ENCODE data around the gene RXRA.
A peak's percentile ranks its signal among the peaks of the same experiment; 100 is the strongest.

The RXRA gene

GRCh38 chr9:134361843-134362414 is 35.7 kb downstream of the RXRA start:
- H3K9ac ChIP-seq = no peak overlapping the region
- no peak for TF ChIP-seq CTCF (IDR thresholded peaks at IDR 0.05)
- H3K27me3 ChIP-seq (ENCODE audit: control insufficient read depth, insufficient read depth, low read length) = no peaks in the 10 kb centered on the region
- H3K27ac ChIP-seq = peak overlapping the region; percentile 86
- H3K79me2 ChIP-seq = peaks cover 38% of the 10 kb centered on the region
- H3K4me1 ChIP-seq = peaks cover 74% of the 10 kb centered on the region
- H2AFZ ChIP-seq = no peak overlapping the region
- no peaks in the 10 kb centered on the region for H3K9me3 ChIP-seq (ENCODE audit: control insufficient read depth, low read length)
- no peaks in the 10 kb centered on the region for H3K36me3 ChIP-seq (ENCODE audit: control insufficient read depth, insufficient read depth, low read length)
- no peak overlapping the region for H3K4me2 ChIP-seq (ENCODE audit: low read length)
- no peak overlapping the region for H3K4me3 ChIP-seq (ENCODE audit: low read depth, low read length)

DNA sequence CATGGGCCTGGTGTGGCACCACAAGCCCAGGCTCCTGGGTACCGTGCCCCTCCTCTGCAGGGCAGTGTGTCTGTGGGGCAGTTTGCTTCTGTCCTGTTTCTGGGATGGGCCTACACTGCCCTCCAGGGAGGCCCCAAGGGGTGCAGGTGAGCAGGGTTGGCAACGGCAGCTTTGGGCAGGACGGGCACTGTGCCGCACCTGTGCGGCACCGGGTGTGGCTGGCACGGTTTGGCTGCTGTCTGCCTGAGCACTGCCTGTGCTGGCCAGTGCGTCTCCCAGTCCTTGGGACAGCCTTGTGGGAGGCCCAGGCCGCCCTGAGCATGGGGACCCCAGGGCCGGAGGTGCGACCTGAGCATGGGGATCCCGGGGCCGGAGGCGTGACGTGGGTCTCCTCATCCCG is 37.2 kb downstream of the RXRA start:
- Histone ChIP-seq H3K27ac (no peak overlapping the region), H3K4me2 (ENCODE audit: low read length) (no peak overlapping the region), H3K4me3 (ENCODE audit: low read depth, low read length) (no peak overlapping the region), H3K9me3 (ENCODE audit: control insufficient read depth, low read length) (no peaks in the 10 kb centered on the region), H3K27me3 (ENCODE audit: control insufficient read depth, insufficient read depth, low read length) (no peaks in the 10 kb centered on the region), H3K9ac (no peak overlapping the region), H2AFZ (no peak overlapping the region), H3K79me2 (peaks cover 41% of the 10 kb centered on the region), H3K36me3 (ENCODE audit: control insufficient read depth, insufficient read depth, low read length) (no peaks in the 10 kb centered on the region), H3K4me1 (peaks cover 73% of the 10 kb centered on the region)
- no peak for TF ChIP-seq CTCF (IDR thresholded peaks at IDR 0.05)

DNA sequence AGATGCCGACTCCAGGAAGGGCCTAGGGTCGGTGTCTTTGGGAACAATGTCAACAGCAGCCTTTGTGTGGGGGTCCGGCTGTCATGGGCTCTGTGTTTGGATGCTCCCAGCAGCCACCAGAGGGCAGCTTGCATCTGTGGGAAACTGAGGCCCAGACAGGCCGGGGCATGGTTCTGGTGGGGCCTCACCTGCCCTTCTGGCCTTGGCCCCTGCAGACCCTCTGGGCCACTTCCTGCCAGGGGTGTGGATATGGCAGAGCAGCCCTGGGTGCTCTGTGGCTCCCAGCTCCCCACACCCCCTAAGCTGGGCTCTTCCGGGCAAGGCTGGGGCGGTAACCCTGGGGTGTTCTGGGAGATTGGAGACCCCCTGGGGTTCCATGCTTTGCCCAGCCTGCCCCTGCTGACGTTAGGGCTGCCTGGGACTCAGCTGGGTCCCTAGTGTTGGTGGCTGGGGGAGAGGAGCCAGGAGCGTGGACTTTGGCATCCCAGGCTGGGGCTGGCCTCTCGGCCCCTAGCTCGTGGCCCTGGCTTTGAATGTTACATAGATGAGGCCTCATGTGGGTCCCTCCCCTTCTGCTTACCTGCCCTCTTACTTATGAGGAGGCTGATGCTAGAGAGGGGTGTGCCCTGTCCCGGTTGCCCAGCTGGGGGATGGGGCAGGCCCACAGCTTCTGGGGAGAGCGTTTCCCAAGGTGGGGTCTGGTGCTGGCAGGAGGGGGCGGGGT is 38.3 kb downstream of the RXRA start:
- Histone ChIP-seq H3K9ac (no peak overlapping the region), H3K79me2 (peaks cover 39% of the 10 kb centered on the region), H3K27me3 (ENCODE audit: control insufficient read depth, insufficient read depth, low read length) (no peaks in the 10 kb centered on the region), H3K36me3 (ENCODE audit: control insufficient read depth, insufficient read depth, low read length) (no peaks in the 10 kb centered on the region), H3K27ac (peak overlapping the region; percentile 95), H3K4me2 (ENCODE audit: low read length) (no peak overlapping the region), H3K4me3 (ENCODE audit: low read depth, low read length) (no peak overlapping the region), H2AFZ (no peak overlapping the region), H3K4me1 (peaks cover 64% of the 10 kb centered on the region), H3K9me3 (ENCODE audit: control insufficient read depth, low read length) (no peaks in the 10 kb centered on the region)
- TF ChIP-seq CTCF (IDR thresholded peaks at IDR 0.05) = no peak

DNA sequence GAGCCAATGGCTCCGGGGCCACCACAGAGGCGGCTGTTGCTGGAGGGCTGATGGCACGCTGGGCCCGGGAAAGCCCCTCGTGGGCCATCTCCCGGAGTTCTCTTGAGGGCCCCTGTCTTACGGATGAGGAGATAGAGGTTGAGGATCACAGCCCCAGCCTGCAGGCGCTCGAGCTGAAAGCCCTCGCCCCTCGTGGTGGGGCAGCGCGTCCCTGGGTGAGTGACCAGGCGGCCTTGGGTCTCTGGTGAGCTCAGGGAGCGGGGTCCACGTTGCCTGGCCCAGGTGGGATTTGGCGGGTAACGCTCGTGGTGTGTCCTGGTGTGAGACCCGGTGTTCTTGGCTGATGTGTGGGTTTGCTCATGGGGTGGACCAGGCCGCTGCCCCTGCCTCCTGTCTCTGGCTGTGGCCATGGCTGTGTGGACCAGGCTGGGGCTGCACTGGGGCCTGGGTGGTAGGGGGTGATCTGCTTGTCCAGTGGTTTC is 38.9 kb downstream of the RXRA start:
- no peak for TF ChIP-seq CTCF (IDR thresholded peaks at IDR 0.05)
- H3K4me1 ChIP-seq = peaks cover 61% of the 10 kb centered on the region
- H3K4me3 ChIP-seq (ENCODE audit: low read depth, low read length) = no peak overlapping the region

More for the DNA sequence above, 38.9 kb downstream of the RXRA start:
- no peak overlapping the region for H2AFZ ChIP-seq
- H3K4me2 ChIP-seq (ENCODE audit: low read length) = peak overlapping the region; percentile 46
- H3K27ac ChIP-seq = peak overlapping the region; percentile 95
- no peaks in the 10 kb centered on the region for H3K9me3 ChIP-seq (ENCODE audit: control insufficient read depth, low read length)
- no peak overlapping the region for H3K9ac ChIP-seq
- no peaks in the 10 kb centered on the region for H3K36me3 ChIP-seq (ENCODE audit: control insufficient read depth, insufficient read depth, low read length)
- H3K27me3 ChIP-seq (ENCODE audit: control insufficient read depth, insufficient read depth, low read length) = no peaks in the 10 kb centered on the region
- H3K79me2 ChIP-seq = peaks cover 42% of the 10 kb centered on the region

All from parathyroid adenoma (tissue), 2 donors.